ENCODE results near the gene ACTA2.
"Not testable (repeated sequence)": the region's sequence is repeated elsewhere in the genome, so short reads cannot be mapped to it uniquely, and the experiment has no call there.

The ACTA2 gene

DNA sequence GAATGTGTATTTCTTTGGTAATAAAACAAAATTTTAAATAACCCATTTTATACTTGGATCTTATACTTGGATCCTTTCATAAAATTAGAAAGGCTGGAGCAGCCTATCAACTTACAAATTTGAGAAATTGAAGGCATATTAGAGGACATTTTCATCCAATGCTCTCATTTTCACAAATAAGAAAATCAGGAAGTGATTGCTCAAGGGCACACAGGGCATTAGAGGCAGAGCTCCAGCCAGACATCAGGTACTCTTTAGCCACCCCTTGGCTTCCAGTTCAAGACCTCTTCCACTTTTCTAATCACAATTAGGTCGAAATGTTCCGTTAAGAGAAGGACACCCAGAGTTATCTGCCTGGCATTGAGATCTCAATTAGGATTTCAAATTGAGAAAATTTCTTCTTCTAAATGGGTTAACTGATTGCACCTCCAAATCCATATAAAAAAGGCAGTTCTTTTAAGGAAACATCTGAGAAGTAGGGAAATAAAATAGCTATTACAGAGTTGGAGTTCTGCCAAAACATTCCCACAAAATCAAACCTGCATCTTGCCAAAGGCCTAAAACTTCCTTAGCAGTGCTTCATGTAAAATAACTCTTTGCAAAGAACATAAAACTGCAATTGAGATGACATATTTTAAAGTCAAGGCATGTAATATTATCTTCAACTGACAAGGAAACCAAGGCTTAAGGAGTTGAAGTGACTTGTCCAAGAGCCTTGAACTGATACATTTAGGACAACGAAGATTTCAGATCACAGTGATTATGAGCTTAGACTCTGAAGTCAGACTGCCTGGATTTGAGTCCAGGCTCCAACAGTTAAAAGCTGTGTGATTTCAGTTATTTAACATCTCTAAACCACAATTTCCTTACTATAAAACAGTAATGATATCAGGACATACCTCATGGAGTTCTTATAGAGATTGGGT is 2.4 kb downstream of the ACTA2 start:
- no peak for DNase-seq (ENCODE audit: low spot score)

DNA sequence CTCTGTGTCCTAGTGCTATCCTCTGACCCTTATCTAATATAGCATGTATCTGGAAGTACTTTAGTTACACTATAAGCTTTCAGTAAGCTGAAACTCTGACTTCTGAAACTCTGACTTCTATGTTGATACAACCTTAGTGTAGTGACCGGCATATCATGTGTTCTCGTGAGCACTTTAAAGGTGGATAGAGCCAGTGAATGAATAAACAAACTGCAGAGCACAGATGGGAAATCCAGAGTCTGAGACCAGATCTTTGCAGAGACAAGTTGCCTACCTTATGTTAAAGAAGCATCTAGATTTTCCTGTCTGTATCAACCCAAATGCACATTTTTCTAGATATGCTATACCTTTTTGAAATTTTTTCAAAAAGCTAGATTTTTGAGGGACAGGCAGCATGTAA is 3.5 kb downstream of the ACTA2 start:
- no peak for DNase-seq (ENCODE audit: low spot score)

DNA sequence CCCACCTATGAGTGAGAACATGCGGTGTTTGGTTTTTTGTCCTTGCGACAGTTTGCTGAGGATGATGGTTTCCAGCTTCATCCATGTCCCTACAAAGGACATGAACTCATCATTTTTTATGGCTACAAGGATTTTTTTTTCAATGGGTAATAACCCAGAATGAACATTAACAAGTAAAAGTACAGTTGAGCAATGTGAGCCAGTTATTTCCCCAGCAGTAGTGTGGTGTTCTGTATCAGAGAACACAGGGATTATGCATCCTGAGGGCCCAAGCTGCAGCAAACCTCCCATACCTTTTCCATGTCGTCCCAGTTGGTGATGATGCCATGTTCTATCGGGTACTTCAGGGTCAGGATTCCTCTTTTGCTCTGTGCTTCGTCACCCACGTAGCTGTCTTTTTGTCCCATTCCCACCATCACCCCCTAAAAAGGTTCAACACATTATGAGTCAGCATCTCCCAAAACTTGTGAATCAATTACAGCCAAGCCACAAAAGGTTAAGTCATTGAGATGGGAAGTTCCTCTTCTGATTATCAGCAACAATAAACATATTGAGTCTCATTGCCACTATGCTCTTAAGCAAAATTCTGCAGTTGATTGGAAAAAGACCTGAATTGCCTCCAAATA is 5.5 kb downstream of the ACTA2 start:
- DNase-seq (ENCODE audit: low spot score) = no peak

DNA sequence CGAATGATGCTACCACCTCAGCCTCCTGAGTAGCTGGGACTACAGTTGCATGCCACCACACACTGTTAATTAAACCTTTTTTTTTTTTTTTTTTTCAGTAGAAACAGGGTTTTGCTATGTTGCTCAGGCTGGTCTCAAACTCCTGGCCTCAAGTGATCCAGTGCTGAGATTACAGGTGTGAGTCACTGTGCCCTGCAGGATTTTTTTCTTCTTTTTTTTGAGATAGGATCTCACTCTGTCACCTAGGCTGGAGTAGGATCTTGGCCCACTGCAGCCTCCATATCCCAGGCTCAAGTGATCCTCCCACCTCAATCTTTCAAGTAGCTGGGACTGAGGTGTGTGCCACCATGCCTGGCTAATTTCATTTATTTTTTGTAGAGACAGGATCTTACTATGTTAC is 6.4 kb downstream of the ACTA2 start:
- no peak for DNase-seq (ENCODE audit: low spot score)

DNA sequence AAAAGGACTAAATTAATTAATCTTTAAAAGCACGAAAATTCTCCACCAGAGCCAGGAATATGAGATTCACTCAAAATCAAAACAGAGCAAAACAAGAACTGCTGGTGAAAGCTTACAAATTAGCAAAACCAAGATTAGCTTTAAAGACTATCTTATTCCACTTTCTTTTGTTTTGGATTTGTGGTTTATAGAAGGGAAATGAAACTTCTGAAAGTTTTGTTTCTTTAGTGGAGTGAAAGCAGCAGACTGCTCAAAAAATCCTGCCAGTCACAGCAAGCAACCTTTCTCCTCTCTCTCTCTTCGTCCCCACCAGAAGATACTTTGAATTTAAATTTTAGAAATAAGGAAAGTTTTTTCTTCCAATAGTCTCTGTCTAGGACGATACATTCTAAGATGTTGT is 7.8 kb downstream of the ACTA2 start:
- DNase-seq (ENCODE audit: low spot score) = no peak

DNA sequence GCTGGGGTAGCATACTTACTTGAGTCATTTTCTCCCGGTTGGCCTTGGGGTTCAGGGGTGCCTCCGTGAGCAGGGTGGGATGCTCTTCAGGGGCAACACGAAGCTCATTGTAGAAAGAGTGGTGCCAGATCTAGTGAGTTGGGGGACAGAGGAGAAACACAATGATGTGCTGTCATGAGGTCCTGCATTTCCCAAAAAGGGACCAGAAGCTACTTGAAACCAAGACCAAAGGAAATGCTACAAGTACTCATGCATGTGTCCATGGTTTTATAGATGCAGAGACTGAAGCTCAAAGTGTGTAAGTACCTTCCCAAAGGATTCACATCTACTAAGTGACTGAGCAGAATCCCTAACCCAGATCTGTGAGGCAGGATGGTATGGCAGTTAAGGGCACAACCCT is 8.8 kb downstream of the ACTA2 start:
- no peak for DNase-seq (ENCODE audit: low spot score)

DNA sequence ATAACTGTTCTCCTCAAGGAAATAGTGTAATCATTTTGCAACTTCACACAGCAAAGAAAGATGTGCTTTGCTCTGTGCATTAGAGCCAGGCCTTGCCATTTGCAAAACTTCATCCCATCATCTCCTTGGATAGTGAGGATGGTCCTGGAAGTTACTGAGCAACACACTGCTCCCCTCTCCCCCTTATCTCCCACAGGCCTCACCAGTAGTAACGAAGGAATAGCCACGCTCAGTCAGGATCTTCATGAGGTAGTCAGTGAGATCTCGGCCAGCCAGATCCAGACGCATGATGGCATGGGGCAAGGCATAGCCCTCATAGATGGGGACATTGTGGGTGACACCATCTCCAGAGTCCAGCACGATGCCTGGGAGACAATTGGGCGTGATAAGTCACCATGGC is 11.5 kb downstream of the ACTA2 start:
- no peak for DNase-seq (ENCODE audit: low spot score)

DNA sequence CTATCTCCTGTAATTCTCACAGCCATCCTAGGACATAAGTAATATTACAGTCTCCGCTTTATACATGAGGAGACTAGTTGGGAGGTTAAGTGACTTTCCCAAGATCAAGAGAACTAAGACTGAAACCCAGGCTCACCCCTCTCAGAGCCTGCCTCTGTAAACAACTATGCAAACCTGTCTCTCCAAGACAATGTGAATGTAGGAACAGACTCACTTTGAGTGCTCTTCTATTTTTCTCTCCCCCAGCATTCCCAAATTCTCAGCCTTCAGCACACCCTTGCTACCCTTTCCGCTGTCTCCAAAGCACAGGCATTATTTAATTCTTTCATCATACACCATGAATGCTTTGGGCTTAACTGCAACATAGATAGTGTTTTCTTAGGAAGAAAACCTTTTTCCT is 13.6 kb downstream of the ACTA2 start:
- no peak for DNase-seq (ENCODE audit: low spot score)

DNA sequence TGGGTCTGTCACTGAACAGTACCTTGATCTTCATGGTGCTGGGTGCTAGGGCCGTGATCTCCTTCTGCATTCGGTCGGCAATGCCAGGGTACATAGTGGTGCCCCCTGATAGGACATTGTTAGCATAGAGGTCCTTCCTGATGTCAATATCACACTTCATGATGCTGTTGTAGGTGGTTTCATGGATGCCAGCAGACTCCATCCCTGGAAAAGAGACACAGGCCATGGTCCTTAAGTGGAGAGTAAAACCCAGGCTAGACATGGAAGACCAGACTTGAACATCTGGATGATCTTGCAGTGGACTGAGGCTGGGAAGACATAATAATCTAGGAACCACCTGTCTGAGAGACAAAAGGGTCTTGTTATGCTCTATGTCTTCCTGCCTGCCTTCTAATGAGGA is 14.5 kb downstream of the ACTA2 start:
- no peak for DNase-seq (ENCODE audit: low spot score)

DNA sequence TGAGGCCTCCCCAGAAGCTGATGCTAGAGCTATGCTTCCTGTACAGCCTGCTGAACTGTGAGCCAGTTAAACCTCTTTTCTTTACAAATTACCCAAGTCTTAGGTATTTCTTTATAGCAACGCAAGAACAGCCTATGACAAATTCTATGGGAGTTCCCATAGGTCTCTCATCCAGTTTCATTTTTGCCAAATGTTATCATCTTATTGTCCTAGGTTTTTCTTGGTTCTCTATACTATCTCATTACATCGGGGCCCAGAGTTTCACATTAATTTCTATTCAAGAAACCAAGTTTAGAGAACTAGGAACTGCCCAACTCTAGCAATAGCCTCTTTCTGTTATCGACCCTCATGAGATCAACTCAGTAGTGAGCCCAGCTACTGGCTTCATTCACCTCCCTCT is 15.9 kb downstream of the ACTA2 start:
- DNase-seq (ENCODE audit: low spot score) = no peak

DNA sequence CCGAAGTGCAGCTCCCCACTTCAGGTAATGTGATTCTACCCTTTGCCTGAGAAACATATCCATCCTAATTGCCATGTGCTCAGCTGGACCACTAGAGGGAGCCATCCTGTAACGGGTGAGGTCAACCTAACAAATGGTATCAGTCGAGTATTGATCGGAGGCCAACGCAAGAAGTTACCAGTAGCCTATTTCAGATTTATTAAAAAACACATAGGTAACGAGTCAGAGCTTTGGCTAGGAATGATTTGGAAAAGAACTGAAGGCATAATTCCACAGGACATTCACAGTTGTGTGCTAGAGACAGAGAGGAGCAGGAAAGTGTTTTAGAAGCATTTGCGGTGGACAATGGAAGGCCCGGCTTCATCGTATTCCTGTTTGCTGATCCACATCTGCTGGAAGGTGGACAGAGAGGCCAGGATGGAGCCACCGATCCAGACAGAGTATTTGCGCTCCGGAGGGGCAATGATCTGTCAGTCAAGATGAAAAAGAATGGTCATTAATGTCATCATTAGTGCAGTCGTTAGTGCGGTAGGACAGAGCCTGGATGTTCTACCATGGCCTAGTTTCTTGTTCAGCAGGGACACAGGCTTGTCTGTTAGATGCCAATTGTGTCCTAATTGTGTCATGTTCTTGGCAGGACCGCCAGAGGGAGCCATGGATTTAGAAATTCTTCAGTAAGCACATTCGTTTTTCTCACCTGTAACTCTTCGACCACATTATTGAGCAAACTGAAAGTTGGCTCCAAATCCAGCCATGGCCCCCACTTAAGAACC is 17.5 kb downstream of the ACTA2 start:
- DNase-seq (ENCODE audit: low spot score) = peak; percentile 84

DNA sequence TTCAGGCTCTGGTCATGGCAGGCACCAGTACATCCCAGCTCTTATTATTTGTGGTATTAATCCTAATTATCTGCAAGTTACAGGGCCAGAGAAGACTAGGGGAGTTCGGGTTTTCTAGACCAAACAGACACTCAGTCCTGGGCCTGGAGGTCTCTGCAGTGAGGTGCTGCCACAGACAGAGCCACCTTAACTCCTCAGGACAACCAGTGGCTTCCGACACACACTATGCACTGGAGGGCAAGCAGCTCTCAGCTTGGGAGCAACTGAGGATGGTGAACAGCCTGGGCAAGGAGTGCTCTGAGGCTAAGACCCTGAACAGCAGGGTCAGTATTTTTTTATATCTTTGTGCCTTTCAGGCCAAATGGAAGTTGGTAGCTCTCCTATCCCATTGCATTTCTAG is 19.0 kb downstream of the ACTA2 start:
- DNase-seq (ENCODE audit: low spot score) = no peak

DNA sequence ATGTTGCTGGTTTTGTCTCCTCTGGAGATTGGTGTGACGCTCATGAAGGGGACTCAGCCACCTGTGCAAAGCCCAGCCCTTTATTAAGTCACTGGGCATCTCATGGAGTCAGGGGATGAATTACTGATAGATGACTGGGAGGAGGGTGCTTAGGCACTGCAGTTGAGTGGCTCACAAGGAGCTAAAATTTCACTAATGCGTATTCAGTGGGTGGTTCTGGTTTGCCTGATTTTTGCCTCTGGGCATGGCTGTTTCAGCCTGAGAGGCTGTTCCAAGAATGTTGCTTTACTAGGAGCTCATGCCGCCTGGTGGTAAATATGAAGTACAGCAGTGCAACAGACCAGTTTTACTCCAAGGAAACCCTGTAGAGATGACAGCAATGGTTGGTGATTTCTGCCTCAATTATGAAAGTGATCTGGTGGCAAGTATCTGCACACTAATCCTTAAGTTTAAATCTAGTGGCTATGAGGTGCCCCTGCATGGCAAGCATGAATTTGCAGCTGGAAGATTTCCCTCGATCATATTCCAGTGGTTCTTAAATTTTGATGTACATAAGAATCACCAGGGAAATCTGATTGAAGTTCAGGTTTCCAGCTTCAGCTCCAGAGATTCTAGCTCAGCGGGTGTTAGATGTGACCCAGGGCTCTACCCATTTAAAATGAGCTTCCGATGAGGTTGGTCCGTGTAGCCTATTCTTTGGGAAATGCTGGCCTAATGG is 19.9 kb downstream of the ACTA2 start:
- peak; percentile 55 for DNase-seq (ENCODE audit: low spot score)

DNA sequence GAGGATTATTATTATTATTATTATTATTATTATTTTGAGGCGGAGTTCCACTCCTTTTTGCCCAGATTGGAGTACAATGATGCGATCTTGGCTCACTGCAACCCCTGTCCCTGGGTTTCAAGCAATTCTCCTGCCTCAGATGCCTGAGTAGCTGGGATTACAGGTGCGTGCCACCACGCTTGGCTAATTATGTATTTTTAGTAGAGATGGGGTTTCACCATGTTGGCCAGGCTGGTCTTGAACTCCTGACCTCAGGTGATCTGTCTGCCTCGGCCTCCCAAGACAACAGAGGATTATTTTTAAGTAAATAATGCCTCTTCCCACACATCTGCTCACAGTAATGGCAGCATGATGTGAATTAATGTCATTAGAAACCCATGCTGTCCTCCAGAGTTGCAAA is 20.5 kb downstream of the ACTA2 start:
- not testable (repeated sequence) for DNase-seq (ENCODE audit: low spot score)

DNA sequence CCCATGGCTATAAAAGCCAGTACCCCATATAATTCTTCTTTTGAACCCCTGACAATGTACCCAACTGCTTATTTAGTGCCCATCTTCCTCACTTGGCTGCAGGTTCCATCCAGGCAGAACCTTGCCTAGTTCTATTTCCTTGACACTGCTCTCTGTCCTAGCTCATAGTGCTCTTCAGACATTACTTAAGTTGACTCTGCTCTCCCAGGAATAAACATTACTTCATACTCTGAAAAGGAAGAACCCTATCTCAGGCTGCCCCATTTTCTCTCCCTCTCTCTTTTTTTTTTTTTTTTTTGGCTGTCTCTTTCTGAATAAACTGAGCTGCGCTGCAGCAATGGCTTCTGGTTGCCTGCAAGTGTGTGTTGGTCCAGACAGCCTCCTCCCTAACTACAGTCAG is 21.0 kb downstream of the ACTA2 start:
- DNase-seq (ENCODE audit: low spot score) = no peak

DNA sequence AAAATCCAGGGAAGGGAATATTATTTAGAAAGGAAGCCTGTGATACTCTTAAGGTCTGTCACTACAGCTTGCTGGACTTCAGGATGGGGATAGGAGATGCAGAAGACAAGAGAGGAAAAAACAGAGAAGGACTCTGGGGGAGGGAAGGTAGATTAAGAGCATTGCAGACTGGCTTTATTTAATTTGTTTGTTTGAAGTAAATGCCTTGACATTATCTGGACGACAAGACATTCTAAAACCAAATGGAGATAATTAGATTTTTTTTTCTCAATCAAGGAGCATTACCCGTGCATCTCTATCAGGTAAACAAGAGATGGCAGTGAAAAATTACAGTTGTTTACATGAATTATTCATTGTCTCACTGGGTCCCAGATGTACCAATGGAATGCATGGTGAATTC is 24.3 kb downstream of the ACTA2 start:
- no peak for DNase-seq (ENCODE audit: low spot score)

DNA sequence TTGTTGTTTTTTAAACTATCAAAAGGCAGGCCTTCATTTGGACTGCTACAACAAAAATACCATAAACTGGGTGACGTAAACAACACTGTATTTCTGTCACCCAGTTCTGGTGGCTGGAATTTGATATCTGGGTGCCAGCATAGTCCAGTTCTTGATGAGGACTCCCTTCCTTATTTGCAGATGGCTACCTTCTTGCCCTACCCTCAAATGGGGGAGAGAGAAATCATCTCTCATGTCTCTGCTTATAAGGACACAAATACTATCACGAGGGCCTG is 25.2 kb downstream of the ACTA2 start:
- DNase-seq (ENCODE audit: low spot score) = no peak

DNA sequence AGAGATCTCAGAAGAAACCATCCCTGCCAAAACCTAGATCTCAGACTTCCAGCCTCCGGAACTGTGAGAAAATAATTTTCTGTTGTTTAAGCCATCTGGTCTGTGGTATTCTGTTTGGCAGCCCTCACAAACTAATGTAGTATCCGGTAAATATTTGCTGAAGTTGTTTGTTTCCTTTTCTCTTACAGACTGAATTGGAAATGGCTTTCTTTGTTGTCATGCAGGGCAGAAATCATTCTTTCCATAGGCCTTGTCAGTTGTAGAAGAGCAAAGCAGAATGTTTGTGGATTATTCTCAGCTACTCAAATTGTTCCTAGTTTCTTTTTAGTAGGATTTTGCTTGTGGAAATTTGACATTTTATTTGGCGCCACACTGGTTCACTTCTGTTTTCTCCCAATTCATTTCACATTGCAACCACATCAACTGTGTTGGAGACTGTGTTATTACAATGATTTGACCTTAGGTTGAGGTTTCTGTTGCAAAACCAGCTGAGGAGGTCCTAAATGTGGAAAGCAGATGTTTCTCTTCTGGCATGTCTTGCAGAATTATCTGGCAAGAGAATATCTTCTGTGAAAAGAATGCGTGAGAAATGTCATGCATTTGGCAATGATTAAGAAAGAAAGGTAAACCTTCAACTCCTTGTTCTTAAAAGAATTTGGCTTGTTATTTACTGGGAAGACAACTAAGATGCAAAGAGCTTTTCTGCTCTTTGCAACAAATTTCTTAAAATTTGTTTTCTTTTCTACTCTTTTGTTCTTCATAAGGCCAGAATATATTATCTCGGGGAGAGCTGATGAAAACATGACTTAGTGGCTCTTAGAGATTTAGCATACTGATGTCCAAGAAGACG is 25.8 kb downstream of the ACTA2 start:
- no peak for DNase-seq (ENCODE audit: low spot score)

DNA sequence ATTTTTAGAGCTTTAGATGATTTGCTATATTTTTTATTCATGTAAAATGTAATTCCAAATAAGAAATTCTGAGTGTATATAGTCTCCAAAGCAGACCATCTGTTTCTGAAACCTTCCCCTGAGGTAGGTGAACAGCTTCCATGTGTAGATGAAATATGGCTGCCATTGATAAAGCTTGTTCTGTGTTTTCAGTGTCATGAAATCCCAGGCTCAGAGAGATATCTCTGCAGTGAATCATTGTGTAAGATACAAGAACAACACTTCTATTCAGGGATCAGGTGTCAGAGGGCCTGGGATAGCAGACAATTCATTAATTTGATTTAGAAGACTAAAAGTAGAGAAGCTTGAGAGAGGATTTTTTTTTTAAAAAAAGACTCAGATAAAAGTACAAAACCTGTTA is 29.1 kb downstream of the ACTA2 start:
- no peak for DNase-seq (ENCODE audit: low spot score)

DNA sequence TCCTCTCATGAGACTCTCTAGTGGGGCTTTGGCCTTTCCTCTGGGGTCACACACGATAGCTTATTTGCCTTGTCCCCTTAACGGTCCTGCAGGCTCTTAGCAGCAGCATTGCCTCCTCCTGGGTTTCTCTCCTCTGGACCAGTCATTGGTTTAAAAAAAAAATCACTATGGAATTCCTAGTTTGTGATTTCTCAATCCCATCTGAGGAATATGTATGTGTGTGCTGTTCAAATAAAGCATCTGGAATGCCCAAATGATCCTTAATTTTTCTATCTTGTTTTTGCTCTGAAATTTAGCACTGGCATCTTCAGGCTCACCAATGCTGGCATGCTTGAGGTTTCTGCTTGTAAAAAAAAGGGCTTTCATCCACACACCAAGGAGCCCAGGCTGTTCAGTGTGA is 30.5 kb downstream of the ACTA2 start:
- no peak for DNase-seq (ENCODE audit: low spot score)

DNA sequence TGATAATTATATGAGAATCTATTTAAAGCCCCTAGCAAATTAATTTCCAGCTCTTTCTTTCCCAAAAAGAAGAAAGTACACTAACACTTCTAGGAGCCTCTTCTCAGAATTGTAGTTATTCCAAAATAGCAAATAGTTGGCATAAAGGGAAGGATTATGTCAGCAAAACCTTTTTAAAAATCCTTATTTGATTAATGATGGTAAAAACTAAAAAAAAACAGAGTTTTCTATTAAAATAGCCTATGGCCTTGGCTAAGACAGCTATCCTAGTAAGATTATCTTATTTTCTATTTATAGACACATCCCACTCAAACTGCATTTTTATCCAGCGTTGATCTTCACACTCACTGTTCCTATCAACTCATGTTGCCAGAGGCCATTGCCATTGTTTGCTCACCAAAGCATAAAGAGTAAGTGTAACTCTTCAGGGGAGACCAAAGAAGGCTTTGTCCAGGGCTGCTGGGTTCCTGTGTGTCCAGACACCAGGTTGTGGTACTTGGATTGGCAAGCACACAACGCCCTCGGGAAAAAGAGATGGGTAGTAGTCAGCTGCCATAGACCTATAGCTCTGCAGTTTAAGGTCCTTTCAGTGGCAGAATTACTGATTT is 31.5 kb downstream of the ACTA2 start:
- DNase-seq (ENCODE audit: low spot score) = no peak

Measured in hematopoietic multipotent progenitor cell treated with erythropoietin and hydrocortisone succinate and interleukin-3 and kit ligand, for 17 days (in vitro differentiated cells).